DLD1 (cell line): ENCODE results near the gene STMN3.
"Not testable (repeated sequence)": the region's sequence is repeated elsewhere in the genome, so short reads cannot be mapped to it uniquely, and the experiment has no call there.

ENCODE experiments used
- in situ Hi-C: cut with HindIII; loops from 2 replicates; pipeline ENCODE4 v1.10.0; 2017; ENCODE audit warnings: low sequenced_read_pairs

The STMN3 gene

GRCh38 chr20:63657937-63658748 is 4.9 kb upstream of the STMN3 start, which contains the start of gene RTEL1:
Gene RTEL1 (plus strand): TSS chr20:63658312. CDS start chr20:63659403, 1,091 bp downstream.
- in situ Hi-C loops = no loop called here

GRCh38 chr20:63657260-63657936 is 4.2 kb upstream of the STMN3 start:
- in situ Hi-C loops = no loop called here

GRCh38 chr20:63656451-63656850 is 3.2 kb upstream of the STMN3 start:
- in situ Hi-C loops = no loop called here

- in situ Hi-C loops = no loop called here
These were observed 2.0 kb upstream of the STMN3 start for GRCh38 chr20:63655249-63655648.

GRCh38 chr20:63653974-63654668 is 897 bp upstream of the STMN3 start:
- in situ Hi-C loops = no loop called here

GRCh38 chr20:63652192-63652980 is 838 bp downstream of the STMN3 start:
- in situ Hi-C loops = no loop called here

- in situ Hi-C loops = no loop called here
These were observed 1.4 kb downstream of the STMN3 start for GRCh38 chr20:63651942-63652191.

- in situ Hi-C loops = not testable (repeated sequence)
These were observed 2.7 kb downstream of the STMN3 start for GRCh38 chr20:63650486-63650885.

- in situ Hi-C loops = no loop called here
These were observed 4.2 kb downstream of the STMN3 start for GRCh38 chr20:63648895-63649589.

GRCh38 chr20:63648190-63648589 is 5.0 kb downstream of the STMN3 start:
- in situ Hi-C loops = no loop called here

GRCh38 chr20:63645218-63645617 is 8.0 kb downstream of the STMN3 start:
- in situ Hi-C loops = no loop called here

- in situ Hi-C loops = no loop called here
These were observed 9.3 kb downstream of the STMN3 start for GRCh38 chr20:63643946-63644345.

GRCh38 chr20:63643499-63643898 is 9.7 kb downstream of the STMN3 start:
- in situ Hi-C loops = no loop called here

- in situ Hi-C loops = no loop called here
These were observed 10.5 kb downstream of the STMN3 start for GRCh38 chr20:63642527-63643247.

- in situ Hi-C loops = no loop called here
These were observed 11.3 kb downstream of the STMN3 start for GRCh38 chr20:63641792-63642523.

- in situ Hi-C loops = no loop called here
These were observed 12.0 kb downstream of the STMN3 start for GRCh38 chr20:63641146-63641791.

- in situ Hi-C loops = not testable (repeated sequence)
These were observed 12.5 kb downstream of the STMN3 start for GRCh38 chr20:63640686-63641085.

GRCh38 chr20:63640086-63640485 is 13.1 kb downstream of the STMN3 start:
- in situ Hi-C loops = no loop called here
